Smooth muscle cell (in vitro differentiated cells): ENCODE measurements around the gene LYPLA2. TPM values are rescaled to one million over a fixed set of nuclear protein-coding genes. Genes with fewer than 3 reads are reported as not detected.
A peak's percentile ranks its signal among the peaks of the same experiment; 100 is the strongest.

Experiments used
- DNase-seq: peaks from one replicate; lab custom pipeline; 2025; ENCODE audit not compliant: unreplicated experiment; lab: John Stamatoyannopoulos, UW
- H2AFZ ChIP-seq: fragments of 200-600 bp; sonication (generic); 2 replicates; pipeline ENCODE4 v1.6.0; 2016; ENCODE audit warnings: antibody characterized with exemption, low read depth, mild to moderate bottlenecking
- H3F3A ChIP-seq: fragments of 200-600 bp; sonication (generic); 2 replicates; pipeline ENCODE4 v1.6.0; 2017; ENCODE audit warnings: antibody characterized with exemption, low read depth
- H3K27ac ChIP-seq: fragments of 200-600 bp; sonication (generic); 2 replicates; pipeline ENCODE4 v1.5.1; 2016; ENCODE audit warnings: low read depth, mild to moderate bottlenecking
- H3K27me3 ChIP-seq: fragments of 200-600 bp; sonication (generic); 2 replicates; pipeline ENCODE4 v1.6.1; 2016; ENCODE audit warnings: low read depth, mild to moderate bottlenecking
- H3K36me3 ChIP-seq: fragments of 200-600 bp; sonication (generic); 2 replicates; pipeline ENCODE4 v1.5.1; 2016; ENCODE audit warnings: low read depth
- H3K4me1 ChIP-seq: fragments of 200-600 bp; sonication (generic); 2 replicates; pipeline ENCODE4 v1.5.1; 2016; ENCODE audit warnings: low read depth
- H3K4me2 ChIP-seq: fragments of 200-600 bp; sonication (generic); 2 replicates; pipeline ENCODE4 v1.6.0; 2016; ENCODE audit warnings: mild to moderate bottlenecking
- H3K4me3 ChIP-seq: fragments of 200-600 bp; sonication (generic); 2 replicates; pipeline ENCODE4 v1.5.1; 2016; ENCODE audit warnings: mild to moderate bottlenecking
- H3K79me2 ChIP-seq: fragments of 200-600 bp; sonication (generic); 2 replicates; pipeline ENCODE4 v1.6.0; 2016; ENCODE audit warnings: low read depth, mild to moderate bottlenecking
- H3K9ac ChIP-seq: fragments of 200-600 bp; sonication (generic); 2 replicates; pipeline ENCODE4 v1.6.0; 2016; ENCODE audit warnings: low read depth
- H3K9me3 ChIP-seq: fragments of 200-600 bp; sonication (generic); replicated peaks from 2 replicates; pipeline ENCODE4 v1.5.1; 2016; ENCODE audit warnings: low read depth
- H4K20me1 ChIP-seq: fragments of 200-600 bp; sonication (generic); 2 replicates; pipeline ENCODE4 v1.6.0; 2016; ENCODE audit warnings: low read depth
- CTCF ChIP-seq: fragments of 200-600 bp; sonication (generic); IDR thresholded peaks from 2 replicates; pipeline ENCODE4 v1.5.1; 2017; ENCODE audit warnings: borderline replicate concordance, mild to moderate bottlenecking, antibody characterized with exemption; ENCODE audit not compliant: insufficient read depth, poor library complexity, severe bottlenecking
- WGBS: methylation state at CpG from one replicate; pipeline ENCODE4 v1.1.7; 2016; ENCODE audit warnings: low lambda C conversion rate; 5-methylcytosine and 5-hydroxymethylcytosine counted together
- polyA plus RNA-seq: library from polyadenylated mRNA; unstranded; fragments of >200 nt; fragmentation: Nextera tagmentation; extraction: Ambion mirVana; gene quantifications from 2 replicates; pipeline ENCODE4 v1.2.1, GENCODE V29; 2016
- total RNA-seq: library from RNA; depleted of rRNA; stranded (reverse); fragments of >200 nt; gene quantifications from 2 replicates; pipeline ENCODE4 v1.2.3, GENCODE V29; 2014

The LYPLA2 gene
- total and polyA plus RNA-seq, 2 experiments from 2014 or later = 74.9 to 94.3 TPM

GRCh38 chr1:23807453-23807852, 16.5 kb downstream of the LYPLA2 start:
- DNase-seq = no peak
- WGBS = 76% methylated on average over 3 of the region's 3 CpGs
- Histone ChIP-seq H3F3A (peaks cover 3% of the 10 kb centered on the region), H3K27ac (no peak overlapping the region), H3K9me3 (no peaks in the 10 kb centered on the region), H3K4me1 (no peaks in the 10 kb centered on the region), H3K27me3 (no peaks in the 10 kb centered on the region), H3K36me3 (no peaks in the 10 kb centered on the region), H3K4me3 (no peak overlapping the region), H2AFZ (no peak overlapping the region), H3K4me2 (no peak overlapping the region), H4K20me1 (no peaks in the 10 kb centered on the region), H3K79me2 (no peaks in the 10 kb centered on the region), H3K9ac (no peak overlapping the region)
- no peak for TF ChIP-seq CTCF

- Histone ChIP-seq H3K4me3 (no peak overlapping the region), H4K20me1 (no peaks in the 10 kb centered on the region), H3K27me3 (no peaks in the 10 kb centered on the region), H3K79me2 (no peaks in the 10 kb centered on the region), H3K4me2 (no peak overlapping the region), H3F3A (no peaks in the 10 kb centered on the region), H3K27ac (no peak overlapping the region), H2AFZ (no peak overlapping the region), H3K4me1 (no peaks in the 10 kb centered on the region), H3K36me3 (peaks cover 7% of the 10 kb centered on the region), H3K9me3 (no peaks in the 10 kb centered on the region), H3K9ac (no peak overlapping the region)
- DNase-seq = no peak
- peak; percentile 54 for TF ChIP-seq CTCF
- WGBS = 29% methylated on average over 6 of the region's 6 CpGs
These were observed 18.8 kb downstream of the LYPLA2 start for GRCh38 chr1:23809751-23810171.

GRCh38 chr1:23810818-23811540, 20.0 kb downstream of the LYPLA2 start:
- H3F3A ChIP-seq = no peaks in the 10 kb centered on the region
- DNase-seq = no peak
- H2AFZ ChIP-seq = no peak overlapping the region
- H3K9ac ChIP-seq = no peak overlapping the region
- H3K36me3 ChIP-seq = peaks cover 7% of the 10 kb centered on the region
- no peaks in the 10 kb centered on the region for H4K20me1 ChIP-seq
- no peaks in the 10 kb centered on the region for H3K27me3 ChIP-seq
- no peak overlapping the region for H3K27ac ChIP-seq
- 81% methylated on average over 3 of the region's 3 CpGs for WGBS
- TF ChIP-seq CTCF = peak; percentile 51
- H3K4me3 ChIP-seq = no peak overlapping the region
- H3K4me1 ChIP-seq = no peaks in the 10 kb centered on the region
- no peak overlapping the region for H3K4me2 ChIP-seq
- H3K9me3 ChIP-seq = no peaks in the 10 kb centered on the region
- H3K79me2 ChIP-seq = no peaks in the 10 kb centered on the region

GRCh38 chr1:23814016-23814415, 23.1 kb downstream of the LYPLA2 start:
- no peak for TF ChIP-seq CTCF

More at GRCh38 chr1:23814016-23814415, 23.1 kb downstream of the LYPLA2 start:
- Histone ChIP-seq H3F3A (no peaks in the 10 kb centered on the region), H2AFZ (no peak overlapping the region), H3K4me1 (no peaks in the 10 kb centered on the region), H3K79me2 (no peaks in the 10 kb centered on the region), H3K4me3 (no peak overlapping the region), H3K4me2 (no peak overlapping the region), H3K9me3 (no peaks in the 10 kb centered on the region), H3K36me3 (peaks cover 7% of the 10 kb centered on the region), H4K20me1 (no peaks in the 10 kb centered on the region), H3K27ac (no peak overlapping the region), H3K27me3 (no peaks in the 10 kb centered on the region), H3K9ac (no peak overlapping the region)
- no peak for DNase-seq
- 92% methylated on average over 4 of the region's 4 CpGs for WGBS
